ENCODE data around the gene SLC25A26. TPM values are rescaled to one million over a fixed set of nuclear protein-coding genes. Genes with fewer than 3 reads are reported as not detected.

Gene SLC25A26
- polyA plus RNA-seq, 1 donor (not counting 4 experiments of a cell fraction or from before 2014, with no cell fraction given): 25.2 TPM

DNA sequence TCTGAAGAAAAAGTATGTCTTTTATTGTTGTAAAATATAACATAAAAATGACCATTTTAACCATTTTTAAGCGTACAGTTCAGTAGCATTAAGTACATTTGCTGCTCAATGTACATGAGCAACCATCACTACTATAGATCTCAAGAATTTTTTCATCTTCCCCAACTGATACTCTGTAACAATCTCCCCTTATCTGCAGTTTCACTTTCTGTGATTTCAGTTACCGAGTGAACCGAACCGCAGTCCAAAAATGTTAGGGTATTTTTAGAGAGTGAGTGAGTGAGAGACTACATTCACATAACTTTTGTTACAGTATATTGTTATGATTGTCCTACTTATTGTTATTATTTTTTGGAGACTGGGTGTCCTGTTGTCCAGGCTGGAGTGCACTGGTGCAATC, 9.0 kb upstream of the SLC25A26 start:
- Histone ChIP-seq H3K27ac (ENCODE audit: control insufficient read depth, insufficient read depth, low read length) (no peak overlapping the region), H3K9me1 (ENCODE audit: control insufficient read depth, extremely low read depth, insufficient read depth, low read length) (no peaks in the 10 kb centered on the region), H3K9me3 (ENCODE audit: control insufficient read depth, low read depth, low read length) (no peaks in the 10 kb centered on the region), H3K27me3 (ENCODE audit: control insufficient read depth, extremely low read depth, insufficient read depth, low read length) (no peaks in the 10 kb centered on the region), H3K36me3 (ENCODE audit: control insufficient read depth in 2 of 2, extremely low read depth in 1 of 2, insufficient read depth in 2 of 2, low read length in 2 of 2) (no peaks in the 10 kb centered on the region), H3K79me2 (ENCODE audit: control insufficient read depth, insufficient read depth, low read length) (no peaks in the 10 kb centered on the region), H3K4me1 (ENCODE audit: control insufficient read depth, extremely low read depth, insufficient read depth, low read length) (no peaks in the 10 kb centered on the region), H4K20me1 (ENCODE audit: control insufficient read depth, extremely low read depth, insufficient read depth, low read length) (no peaks in the 10 kb centered on the region), H2AFZ (ENCODE audit: control insufficient read depth, low read length) (no peak overlapping the region), H3K9ac (ENCODE audit: control insufficient read depth, extremely low read depth, insufficient read depth, low read length) (no peak overlapping the region), H3K4me3 (ENCODE audit: control insufficient read depth in 2 of 3, extremely low read depth in 1 of 3, insufficient read depth in 2 of 3, low read depth in 1 of 3, low read length in 3 of 3) (no peak overlapping the region), H3K4me2 (ENCODE audit: control insufficient read depth, extremely low read depth, insufficient read depth, low read depth, low read length) (no peak overlapping the region)
- dilution Hi-C loops (cut with MboI; ENCODE audit: extremely low pct_ligation_motif_present, low sequenced_read_pairs): no loop called here
- TF ChIP-seq EZH2 (IDR thresholded peaks at IDR 0.05; ENCODE audit: low read length): no peak
- TF ChIP-seq, protein P1, sequence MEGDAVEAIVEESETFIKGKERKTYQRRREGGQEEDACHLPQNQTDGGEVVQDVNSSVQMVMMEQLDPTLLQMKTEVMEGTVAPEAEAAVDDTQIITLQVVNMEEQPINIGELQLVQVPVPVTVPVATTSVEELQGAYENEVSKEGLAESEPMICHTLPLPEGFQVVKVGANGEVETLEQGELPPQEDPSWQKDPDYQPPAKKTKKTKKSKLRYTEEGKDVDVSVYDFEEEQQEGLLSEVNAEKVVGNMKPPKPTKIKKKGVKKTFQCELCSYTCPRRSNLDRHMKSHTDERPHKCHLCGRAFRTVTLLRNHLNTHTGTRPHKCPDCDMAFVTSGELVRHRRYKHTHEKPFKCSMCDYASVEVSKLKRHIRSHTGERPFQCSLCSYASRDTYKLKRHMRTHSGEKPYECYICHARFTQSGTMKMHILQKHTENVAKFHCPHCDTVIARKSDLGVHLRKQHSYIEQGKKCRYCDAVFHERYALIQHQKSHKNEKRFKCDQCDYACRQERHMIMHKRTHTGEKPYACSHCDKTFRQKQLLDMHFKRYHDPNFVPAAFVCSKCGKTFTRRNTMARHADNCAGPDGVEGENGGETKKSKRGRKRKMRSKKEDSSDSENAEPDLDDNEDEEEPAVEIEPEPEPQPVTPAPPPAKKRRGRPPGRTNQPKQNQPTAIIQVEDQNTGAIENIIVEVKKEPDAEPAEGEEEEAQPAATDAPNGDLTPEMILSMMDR (optimal IDR thresholded peaks at IDR 0.05 in 1 of 3, IDR thresholded peaks at IDR 0.05 in 1 of 3, conservative IDR thresholded peaks at IDR 0.05 in 1 of 3; ENCODE audit: extremely low read depth in 1 of 3, insufficient read depth in 2 of 3, low read length in 3 of 3): no peak
- FAIRE-seq (no peak), DNase-seq (ENCODE audit: low read depth, low spot score) (no peak)

GRCh38 chr3:66215106-66215505, 5.7 kb upstream of the SLC25A26 start:
- dilution Hi-C loops (cut with MboI; ENCODE audit: extremely low pct_ligation_motif_present, low sequenced_read_pairs): no loop called here

More at GRCh38 chr3:66215106-66215505, 5.7 kb upstream of the SLC25A26 start:
- H3K4me3 ChIP-seq (ENCODE audit: control insufficient read depth in 2 of 3, extremely low read depth in 1 of 3, insufficient read depth in 2 of 3, low read depth in 1 of 3, low read length in 3 of 3): no peak overlapping the region
- no peak overlapping the region for H3K4me2 ChIP-seq (ENCODE audit: control insufficient read depth, extremely low read depth, insufficient read depth, low read depth, low read length)
- no peak overlapping the region for H3K9ac ChIP-seq (ENCODE audit: control insufficient read depth, extremely low read depth, insufficient read depth, low read length)
- H3K79me2 ChIP-seq (ENCODE audit: control insufficient read depth, insufficient read depth, low read length): no peaks in the 10 kb centered on the region
- no peak for FAIRE-seq
- H3K36me3 ChIP-seq (ENCODE audit: control insufficient read depth in 2 of 2, extremely low read depth in 1 of 2, insufficient read depth in 2 of 2, low read length in 2 of 2): no peaks in the 10 kb centered on the region
- TF ChIP-seq, protein P1 (optimal IDR thresholded peaks at IDR 0.05 in 1 of 3, IDR thresholded peaks at IDR 0.05 in 1 of 3, conservative IDR thresholded peaks at IDR 0.05 in 1 of 3; ENCODE audit: extremely low read depth in 1 of 3, insufficient read depth in 2 of 3, low read length in 3 of 3): no peak
- TF ChIP-seq EZH2 (IDR thresholded peaks at IDR 0.05; ENCODE audit: low read length): no peak
- H4K20me1 ChIP-seq (ENCODE audit: control insufficient read depth, extremely low read depth, insufficient read depth, low read length): no peaks in the 10 kb centered on the region
- DNase-seq (ENCODE audit: low read depth, low spot score): no peak
- no peak overlapping the region for H3K27ac ChIP-seq (ENCODE audit: control insufficient read depth, insufficient read depth, low read length)
- no peaks in the 10 kb centered on the region for H3K9me1 ChIP-seq (ENCODE audit: control insufficient read depth, extremely low read depth, insufficient read depth, low read length)
- no peaks in the 10 kb centered on the region for H3K27me3 ChIP-seq (ENCODE audit: control insufficient read depth, extremely low read depth, insufficient read depth, low read length)
- H2AFZ ChIP-seq (ENCODE audit: control insufficient read depth, low read length): no peak overlapping the region
- no peaks in the 10 kb centered on the region for H3K9me3 ChIP-seq (ENCODE audit: control insufficient read depth, low read depth, low read length)
- H3K4me1 ChIP-seq (ENCODE audit: control insufficient read depth, extremely low read depth, insufficient read depth, low read length): peaks cover 2% of the 10 kb centered on the region
